Kidney capillary endothelial cell (primary cell): ENCODE data around the gene ZFR.
"Not testable (repeated sequence)": the region's sequence is repeated elsewhere in the genome, so short reads cannot be mapped to it uniquely, and the experiment has no call there.

Source experiments
- DNase-seq: peaks from one replicate; pipeline ENCODE4 v3.0.0-alpha.2; 2018; ENCODE audit warnings: low spot score

ZFR gene

DNA sequence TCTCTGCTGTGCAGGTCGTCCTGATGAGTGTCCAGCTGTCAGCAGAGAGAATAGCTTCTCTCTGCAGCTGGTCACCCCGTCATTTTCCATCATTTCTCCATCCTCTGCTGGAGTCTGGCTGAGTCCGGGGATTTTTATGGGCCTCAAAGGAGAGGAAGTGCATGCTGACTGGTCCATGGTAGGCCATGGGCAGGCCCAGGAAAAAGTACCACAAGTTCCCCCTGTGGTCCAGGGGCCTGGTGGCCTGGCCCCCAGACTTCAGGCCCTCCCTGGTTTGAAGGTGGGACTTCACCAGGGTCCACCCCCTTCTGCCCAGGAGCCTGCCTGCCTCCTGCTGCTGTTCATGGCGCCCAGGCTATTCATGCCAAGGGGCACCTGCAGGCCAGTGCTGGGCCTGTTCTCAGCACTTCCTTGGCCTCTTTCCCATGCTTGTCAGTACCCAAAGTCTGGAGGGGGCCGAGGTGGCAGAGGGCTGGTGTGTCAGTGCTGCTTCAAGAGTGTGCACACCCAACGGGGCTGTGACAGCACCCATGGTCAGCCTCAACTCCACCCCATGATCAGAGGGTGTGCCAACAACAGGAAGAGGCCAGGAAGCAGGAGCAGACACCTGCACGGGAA lies 124.5 kb downstream of the ZFR start:
- no peak for DNase-seq

DNA sequence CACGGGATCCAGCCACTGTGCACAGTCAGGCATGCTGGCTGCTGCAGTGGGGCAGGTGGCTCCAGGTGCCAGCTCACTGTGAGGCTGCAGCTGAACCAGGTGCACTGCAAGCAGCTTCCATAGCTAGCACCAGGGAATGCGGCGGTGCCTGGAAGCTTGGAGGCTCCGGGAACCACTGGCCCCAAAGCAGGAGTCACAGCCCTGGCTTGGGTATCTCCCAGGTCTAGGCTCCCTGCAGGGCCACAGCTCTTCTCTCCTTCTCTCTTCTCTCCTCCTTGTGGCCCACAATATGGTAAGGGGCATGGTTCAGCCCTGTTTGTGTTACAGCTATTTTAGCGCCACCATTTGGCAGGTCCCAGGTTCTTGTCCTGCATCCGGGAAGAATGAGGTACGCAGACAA lies 125.1 kb downstream of the ZFR start:
- DNase-seq: no peak

DNA sequence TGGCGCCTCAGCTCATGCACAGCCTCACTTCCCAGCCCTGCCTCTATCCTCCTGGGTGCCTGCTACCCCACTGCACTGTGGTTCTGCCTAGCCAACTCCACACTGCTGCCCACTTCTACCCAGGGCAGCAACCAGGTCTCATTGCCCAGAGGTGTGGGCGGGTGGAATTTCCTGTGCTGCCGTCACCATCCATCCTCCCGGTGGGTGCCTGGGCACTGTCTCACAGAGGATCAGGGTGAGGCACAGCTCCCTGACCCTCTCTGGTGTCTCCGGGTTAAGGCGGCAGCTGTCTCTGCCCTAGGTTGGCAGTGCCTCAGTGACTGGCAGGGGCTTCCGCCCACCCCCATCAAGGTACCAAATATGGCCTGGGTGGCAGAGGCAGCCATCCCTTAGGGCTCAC lies 127.5 kb downstream of the ZFR start:
- DNase-seq: no peak

DNA sequence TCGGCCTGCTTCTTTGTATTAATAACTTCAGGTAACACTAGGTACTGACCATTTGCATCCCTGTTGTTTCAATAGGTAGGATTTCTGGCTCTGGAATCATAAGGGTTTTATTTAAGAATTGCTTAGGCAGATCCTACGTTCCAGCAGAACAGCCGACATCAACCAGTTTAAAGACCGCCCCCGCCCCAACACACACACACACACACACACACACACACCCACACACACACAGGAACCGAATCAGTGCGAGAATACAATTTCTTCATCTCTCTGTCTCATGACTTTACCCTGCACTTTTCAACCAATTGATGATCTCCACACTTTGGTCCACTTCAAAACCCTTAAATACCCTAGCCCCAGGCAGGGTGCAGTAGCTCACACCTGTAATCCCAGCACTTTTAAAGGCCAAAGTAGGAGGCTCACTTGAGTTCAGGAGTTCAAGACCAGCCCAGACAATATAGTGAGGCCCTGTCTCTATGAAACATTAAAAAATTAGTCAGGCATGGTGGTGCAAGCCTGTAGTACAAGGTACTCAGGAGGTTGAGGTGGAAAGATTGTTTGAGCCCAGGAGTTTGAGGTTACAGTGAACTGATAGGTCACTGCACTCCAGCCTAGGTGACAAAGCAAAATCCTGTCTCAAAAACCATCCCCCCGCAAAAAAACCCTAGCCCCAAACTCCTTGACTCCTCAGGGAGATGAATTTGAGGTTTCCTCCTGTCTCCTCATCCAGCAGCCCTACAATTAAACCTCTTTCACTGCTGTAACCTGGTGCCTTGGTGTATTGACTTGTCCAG lies 129.1 kb downstream of the ZFR start:
- DNase-seq: no peak

DNA sequence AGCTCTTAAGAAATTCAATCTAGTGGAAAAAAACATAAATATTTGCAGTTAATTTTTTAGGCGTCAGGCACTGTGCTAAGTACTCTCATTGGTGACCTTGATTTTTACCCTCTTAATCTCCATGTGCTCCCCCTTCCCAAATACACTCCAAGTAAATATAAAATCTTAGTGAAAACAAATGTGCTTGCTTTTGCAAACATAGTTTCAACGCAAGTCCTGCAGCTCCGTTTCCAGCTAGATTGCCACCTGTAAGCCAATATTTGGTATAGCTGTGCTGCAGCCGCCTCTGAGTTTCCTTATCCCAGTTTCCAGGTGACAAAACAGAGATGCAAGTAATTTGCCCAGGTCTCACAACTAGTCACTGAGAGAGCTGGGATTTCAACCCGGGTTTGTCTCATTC lies 129.9 kb downstream of the ZFR start:
- DNase-seq: no peak

DNA sequence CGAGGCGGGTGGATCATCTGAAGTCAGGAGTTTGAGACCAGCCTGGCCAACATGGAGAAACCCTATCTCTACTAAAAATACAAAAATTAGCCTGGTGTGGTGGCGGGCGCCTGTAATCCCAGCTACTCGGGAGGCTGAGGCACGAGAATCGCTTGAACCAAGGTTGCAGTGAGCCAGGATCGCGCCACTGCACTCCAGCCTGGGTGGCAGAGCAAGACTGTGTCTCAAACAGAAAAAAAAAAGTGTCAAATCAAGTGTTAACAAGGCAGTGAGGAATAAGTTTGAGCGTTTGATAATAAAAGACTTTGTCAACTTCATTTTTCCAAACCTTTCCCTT lies 130.4 kb downstream of the ZFR start:
- not testable (repeated sequence) for DNase-seq

DNA sequence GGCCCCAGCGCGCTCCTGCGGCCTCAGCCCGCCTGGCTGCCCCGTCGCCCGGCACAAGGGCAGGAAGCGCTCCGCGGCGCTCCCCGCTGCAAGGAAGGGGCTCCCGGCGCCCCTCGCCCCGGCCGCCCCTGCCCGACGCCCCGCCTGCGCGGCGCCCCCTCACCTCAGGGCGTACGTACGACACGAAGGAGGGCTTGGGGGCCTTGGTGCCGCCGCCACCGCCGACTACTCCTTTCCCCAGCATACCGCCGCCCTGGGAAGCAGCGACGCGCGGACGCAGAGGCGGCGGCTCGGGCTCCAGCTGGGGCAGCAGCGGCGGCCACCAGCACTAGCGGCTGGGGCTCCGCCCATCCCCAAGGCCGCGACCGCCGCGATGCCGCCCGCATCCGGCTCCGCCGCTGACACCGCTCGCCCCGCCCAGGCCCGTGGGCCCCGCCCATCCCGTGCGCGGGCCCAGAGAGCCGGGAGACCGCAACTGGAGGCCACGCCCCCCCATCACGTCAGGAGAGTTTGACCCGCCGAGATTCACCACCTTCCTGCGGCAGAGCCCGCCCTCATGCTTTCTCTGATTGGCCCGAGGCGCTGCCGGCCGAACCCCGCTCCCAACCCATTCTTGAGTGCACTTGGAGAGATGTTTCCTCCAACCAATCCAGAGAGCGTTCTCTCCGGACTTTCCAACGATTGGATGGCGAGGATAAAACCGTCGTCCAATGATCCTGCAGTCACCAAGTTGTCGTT lies 131.8 kb downstream of the ZFR start, which contains the start of gene MTMR12:
Gene MTMR12 (minus strand): TSS at position 345 of the 738 bp plus-strand sequence. CDS start 101 bp downstream, at position 244.
- DNase-seq: peak; percentile 100

DNA sequence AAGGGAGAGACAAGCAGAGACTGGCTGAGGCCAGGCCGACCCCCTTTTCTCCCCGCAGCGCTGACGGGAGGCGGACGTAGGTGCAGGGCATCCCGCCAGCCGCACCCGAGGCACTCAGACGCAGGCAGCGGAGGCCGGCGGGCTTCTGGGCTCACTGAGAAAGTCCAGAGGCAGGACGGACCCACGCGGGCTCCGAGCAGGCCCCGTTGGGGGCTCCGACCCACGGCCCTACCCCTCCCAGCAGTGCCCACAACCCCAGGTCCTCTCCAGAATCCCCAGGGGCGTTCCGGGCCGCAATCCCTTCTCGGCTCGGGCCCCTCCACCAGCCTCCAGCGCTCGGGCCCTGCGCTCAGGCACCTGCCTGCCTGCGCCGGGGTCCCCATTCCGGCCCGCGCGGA lies 132.3 kb downstream of the ZFR start:
- peak; percentile 29 for DNase-seq

DNA sequence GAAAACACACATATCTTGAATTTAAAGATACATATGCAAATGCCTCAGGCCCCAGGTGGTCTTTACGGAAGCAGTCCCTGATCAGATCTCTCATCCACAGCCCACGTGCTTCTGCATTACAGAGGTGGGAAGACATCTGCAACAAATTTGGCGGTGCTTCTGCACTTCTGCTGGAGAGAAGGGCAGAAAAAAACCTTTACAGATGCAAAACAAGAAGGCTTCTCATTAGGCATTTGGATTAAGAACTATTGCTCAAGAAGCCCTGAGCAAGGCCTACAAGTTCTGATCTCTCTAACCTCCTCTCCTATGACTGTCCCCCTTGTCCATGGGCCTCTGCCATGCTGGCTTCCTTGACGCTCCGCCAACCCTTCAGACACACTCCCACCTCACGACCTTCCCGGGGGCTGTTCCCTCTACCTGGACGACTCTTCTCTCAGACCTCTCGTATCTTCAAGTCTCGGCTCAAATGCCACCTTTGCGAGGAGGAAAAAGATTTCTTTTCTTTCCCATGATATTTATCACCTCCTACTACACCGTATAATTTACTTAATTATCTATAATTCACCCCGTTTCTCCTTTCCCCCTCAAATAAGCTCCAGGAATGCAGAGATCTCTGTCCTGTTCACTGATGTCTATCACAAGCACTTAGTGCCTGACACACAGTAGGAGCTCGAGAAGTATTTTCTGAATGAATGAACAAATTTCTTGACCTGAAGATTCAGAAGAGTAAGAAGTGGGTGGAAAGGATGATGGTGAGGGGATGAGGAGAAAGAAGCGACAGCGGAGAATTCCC lies 132.9 kb downstream of the ZFR start:
- no peak for DNase-seq

DNA sequence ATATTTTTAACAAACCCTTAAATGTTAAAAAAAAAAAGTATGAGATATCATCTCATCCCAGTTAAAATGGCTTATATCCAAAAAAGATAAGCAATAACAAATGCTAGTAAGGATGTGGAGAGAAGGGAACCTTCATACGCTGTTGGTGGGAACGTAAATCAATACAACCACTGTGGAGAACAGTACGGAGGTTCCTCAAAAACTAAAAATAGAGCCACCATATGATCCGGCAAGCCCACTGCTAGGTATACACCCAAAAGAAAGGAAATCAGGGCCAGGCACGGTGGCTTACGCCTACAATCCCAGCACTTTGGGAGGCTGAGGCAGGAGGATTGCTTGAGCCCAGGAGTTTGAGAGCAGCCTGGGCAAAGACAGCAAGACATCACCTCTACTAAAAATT lies 134.8 kb downstream of the ZFR start:
- DNase-seq: no peak

DNA sequence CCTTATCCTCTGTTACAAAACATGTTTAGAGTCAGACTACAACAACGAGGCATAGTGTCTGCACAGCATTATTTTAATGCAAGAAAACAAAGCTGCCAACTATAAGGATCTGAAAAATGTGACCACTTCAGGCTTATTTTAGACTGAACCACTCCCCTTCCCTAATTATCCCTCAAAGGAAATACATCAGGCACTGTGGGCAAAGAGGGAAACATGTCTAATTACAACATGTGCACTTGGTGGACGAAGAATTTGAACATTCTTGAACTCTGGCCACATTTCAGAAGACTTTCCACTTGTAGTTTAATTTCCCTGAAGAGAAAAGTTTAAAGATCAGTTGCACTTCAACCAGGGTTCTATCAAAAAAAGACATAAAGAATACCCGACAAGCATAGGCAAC lies 135.6 kb downstream of the ZFR start:
- no peak for DNase-seq

DNA sequence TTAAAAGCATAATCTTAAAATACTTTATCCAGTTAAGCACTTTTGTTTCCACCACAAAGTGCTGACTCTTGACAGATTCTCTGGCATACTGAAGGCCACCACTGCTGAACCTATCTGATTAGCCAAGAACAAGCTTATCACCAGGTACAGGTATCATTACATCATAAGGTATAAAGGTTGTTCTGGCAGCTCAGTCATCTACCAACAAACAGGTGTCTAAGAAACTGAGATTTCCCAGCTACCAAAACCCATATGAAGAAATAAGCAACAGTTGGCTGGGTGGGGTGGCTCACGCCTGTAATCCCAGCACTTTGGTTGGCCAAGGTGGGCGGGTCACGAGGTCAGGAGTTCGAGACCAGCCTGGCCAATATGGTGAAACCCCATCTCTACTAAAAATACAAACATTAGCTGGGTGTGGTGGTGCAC lies 136.8 kb downstream of the ZFR start:
- no peak for DNase-seq

DNA sequence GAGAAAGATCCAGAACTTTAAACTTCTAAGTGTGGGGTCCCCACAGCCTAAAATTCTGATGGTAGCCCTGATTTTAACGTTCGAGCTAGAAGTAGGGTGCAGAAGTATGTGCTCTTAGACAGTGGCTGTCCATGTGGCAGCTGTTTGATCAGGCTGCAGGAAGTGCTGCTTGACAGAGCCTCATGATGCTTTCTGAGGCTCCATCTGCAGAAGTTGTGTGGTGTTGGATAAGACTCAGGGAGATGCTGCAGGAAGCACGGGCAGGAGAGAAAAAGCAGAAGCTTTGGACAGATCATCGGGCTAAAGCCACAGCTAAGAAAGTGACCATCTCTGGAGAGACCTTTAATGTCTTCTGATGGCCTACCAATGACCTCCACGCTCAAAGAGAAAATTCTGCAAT lies 139.9 kb downstream of the ZFR start:
- DNase-seq: no peak
